ENCODE measurements around the gene CD59.
A peak's percentile ranks its signal among the peaks of the same experiment; 100 is the strongest.

CD59 gene

DNA sequence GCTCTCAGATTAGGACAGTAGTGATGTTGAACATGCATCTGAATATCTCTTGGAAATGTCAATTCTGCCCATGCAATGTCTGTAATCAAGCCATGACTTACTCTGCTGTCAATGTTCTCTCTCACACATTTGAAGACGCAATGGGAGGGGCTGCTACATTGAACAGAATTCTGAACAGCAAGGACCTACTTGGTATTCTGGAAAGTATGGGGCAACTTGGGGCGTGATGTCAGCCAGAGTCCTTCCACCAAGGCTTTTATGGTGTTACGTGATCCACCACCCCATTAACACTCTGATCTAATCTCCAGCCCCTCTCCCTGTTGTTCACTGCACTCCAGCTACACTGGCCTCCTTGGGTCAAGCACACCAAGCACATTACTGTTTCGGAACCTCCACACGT, 7.1 kb upstream of the CD59 start:
- no peaks in the 10 kb centered on the region for H3K9me3 ChIP-seq (ENCODE audit: insufficient read depth, low read length)
- H3K9ac ChIP-seq (ENCODE audit: low read length) = no peak overlapping the region
- H3K27me3 ChIP-seq (ENCODE audit: low read length) = no peaks in the 10 kb centered on the region
- TF ChIP-seq EZH2phosphoT487 (conservative IDR thresholded peaks at IDR 0.05; ENCODE audit: low read length) = no peak
- no peaks in the 10 kb centered on the region for H3F3A ChIP-seq (ENCODE audit: insufficient read depth)
- no peak overlapping the region for H2AFZ ChIP-seq (ENCODE audit: low read depth, low read length, severe bottlenecking)
- no peak overlapping the region for H3K27ac ChIP-seq (ENCODE audit: low read depth, low read length)
- H3K4me2 ChIP-seq (ENCODE audit: low read depth, low read length, poor library complexity, severe bottlenecking) = no peak overlapping the region
- H3K79me2 ChIP-seq (ENCODE audit: insufficient read depth, low read length) = no peaks in the 10 kb centered on the region
- no peaks in the 10 kb centered on the region for H3K36me3 ChIP-seq (ENCODE audit: low read length)
- H4K20me1 ChIP-seq (ENCODE audit: low read depth, low read length) = no peaks in the 10 kb centered on the region
- H3K9me2 ChIP-seq (replicated peaks; ENCODE audit: insufficient read depth, low read length) = no peaks in the 10 kb centered on the region
- no peak overlapping the region for H3K4me3 ChIP-seq (ENCODE audit: insufficient read depth, low read length, poor library complexity, severe bottlenecking)

DNA sequence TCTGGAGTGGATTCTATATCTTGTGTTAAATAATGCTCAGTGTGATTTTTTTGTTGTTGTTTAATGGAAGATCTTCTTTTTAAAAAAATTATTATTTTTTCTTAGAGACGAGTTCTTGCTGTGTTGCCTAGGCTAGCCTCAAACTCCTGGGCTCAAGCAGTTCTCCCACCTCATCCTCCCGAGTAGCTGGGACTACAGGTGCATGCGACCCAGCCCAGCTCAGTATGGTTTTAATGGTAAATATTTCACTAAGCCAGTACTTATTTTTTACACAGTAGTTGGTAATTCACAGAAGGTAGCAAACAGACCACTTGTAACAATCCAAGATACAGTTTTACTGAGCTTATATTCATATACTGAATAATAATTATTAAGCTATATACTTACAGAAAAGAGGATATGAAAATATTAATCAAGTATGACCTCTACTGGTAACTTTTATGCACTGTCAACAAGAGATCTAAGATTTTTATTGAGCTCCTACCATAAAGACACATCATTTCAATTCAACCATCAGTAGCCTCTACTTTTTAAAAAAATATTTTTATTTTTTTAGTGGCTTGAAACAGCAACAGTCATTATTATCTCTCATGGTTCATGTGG, 6.1 kb upstream of the CD59 start:
- Histone ChIP-seq H3K9me3 (ENCODE audit: insufficient read depth, low read length) (no peaks in the 10 kb centered on the region), H2AFZ (ENCODE audit: low read depth, low read length, severe bottlenecking) (no peak overlapping the region), H3K27ac (ENCODE audit: low read depth, low read length) (no peak overlapping the region), H3F3A (ENCODE audit: insufficient read depth) (no peaks in the 10 kb centered on the region), H3K4me2 (ENCODE audit: low read depth, low read length, poor library complexity, severe bottlenecking) (no peak overlapping the region), H3K4me3 (ENCODE audit: insufficient read depth, low read length, poor library complexity, severe bottlenecking) (no peak overlapping the region), H3K36me3 (ENCODE audit: low read length) (no peaks in the 10 kb centered on the region), H3K9me2 (replicated peaks; ENCODE audit: insufficient read depth, low read length) (no peaks in the 10 kb centered on the region), H4K20me1 (ENCODE audit: low read depth, low read length) (no peaks in the 10 kb centered on the region), H3K9ac (ENCODE audit: low read length) (no peak overlapping the region), H3K79me2 (ENCODE audit: insufficient read depth, low read length) (no peaks in the 10 kb centered on the region), H3K27me3 (ENCODE audit: low read length) (no peaks in the 10 kb centered on the region)
- TF ChIP-seq, protein P1, sequence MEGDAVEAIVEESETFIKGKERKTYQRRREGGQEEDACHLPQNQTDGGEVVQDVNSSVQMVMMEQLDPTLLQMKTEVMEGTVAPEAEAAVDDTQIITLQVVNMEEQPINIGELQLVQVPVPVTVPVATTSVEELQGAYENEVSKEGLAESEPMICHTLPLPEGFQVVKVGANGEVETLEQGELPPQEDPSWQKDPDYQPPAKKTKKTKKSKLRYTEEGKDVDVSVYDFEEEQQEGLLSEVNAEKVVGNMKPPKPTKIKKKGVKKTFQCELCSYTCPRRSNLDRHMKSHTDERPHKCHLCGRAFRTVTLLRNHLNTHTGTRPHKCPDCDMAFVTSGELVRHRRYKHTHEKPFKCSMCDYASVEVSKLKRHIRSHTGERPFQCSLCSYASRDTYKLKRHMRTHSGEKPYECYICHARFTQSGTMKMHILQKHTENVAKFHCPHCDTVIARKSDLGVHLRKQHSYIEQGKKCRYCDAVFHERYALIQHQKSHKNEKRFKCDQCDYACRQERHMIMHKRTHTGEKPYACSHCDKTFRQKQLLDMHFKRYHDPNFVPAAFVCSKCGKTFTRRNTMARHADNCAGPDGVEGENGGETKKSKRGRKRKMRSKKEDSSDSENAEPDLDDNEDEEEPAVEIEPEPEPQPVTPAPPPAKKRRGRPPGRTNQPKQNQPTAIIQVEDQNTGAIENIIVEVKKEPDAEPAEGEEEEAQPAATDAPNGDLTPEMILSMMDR (IDR thresholded peaks at IDR 0.05; ENCODE audit: insufficient read depth, low read length, poor library complexity, severe bottlenecking) = peak; percentile 19
- TF ChIP-seq EZH2phosphoT487 (conservative IDR thresholded peaks at IDR 0.05; ENCODE audit: low read length) = no peak

DNA sequence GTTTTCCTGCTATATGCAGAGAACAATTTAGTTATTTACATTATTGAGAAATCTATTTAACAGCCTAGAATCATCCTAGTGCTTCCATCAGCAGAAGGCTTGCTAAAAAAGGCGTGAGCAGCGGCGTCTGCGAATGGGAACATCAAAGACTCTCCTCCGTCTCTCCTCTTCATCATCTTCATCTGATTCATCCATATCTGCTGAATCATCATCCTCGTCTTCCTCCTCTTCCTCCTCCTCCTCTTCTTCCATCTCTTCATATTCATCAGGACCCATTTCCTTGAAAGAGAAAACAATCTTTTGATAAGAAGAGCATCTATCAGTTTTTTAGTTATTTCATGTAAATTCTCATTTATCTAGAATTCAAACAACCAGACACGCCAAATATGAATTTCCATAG, 5.6 kb upstream of the CD59 start:
- no peaks in the 10 kb centered on the region for H4K20me1 ChIP-seq (ENCODE audit: low read depth, low read length)
- H3K27ac ChIP-seq (ENCODE audit: low read depth, low read length) = no peak overlapping the region

GRCh38 chr11:33737362-33737821, 1.2 kb upstream of the CD59 start:
- H2AFZ ChIP-seq (ENCODE audit: low read depth, low read length, severe bottlenecking) = no peak overlapping the region
- H3K79me2 ChIP-seq (ENCODE audit: insufficient read depth, low read length) = no peaks in the 10 kb centered on the region
- H4K20me1 ChIP-seq (ENCODE audit: low read depth, low read length) = no peaks in the 10 kb centered on the region
- H3K27me3 ChIP-seq (ENCODE audit: low read length) = no peaks in the 10 kb centered on the region
- H3F3A ChIP-seq (ENCODE audit: insufficient read depth) = peaks cover 3% of the 10 kb centered on the region; the same call in 1 of the 2 replicates
- no peak overlapping the region for H3K4me3 ChIP-seq (ENCODE audit: insufficient read depth, low read length, poor library complexity, severe bottlenecking)
- no peaks in the 10 kb centered on the region for H3K9me2 ChIP-seq (replicated peaks; ENCODE audit: insufficient read depth, low read length)
- no peak overlapping the region for H3K9ac ChIP-seq (ENCODE audit: low read length)
- H3K27ac ChIP-seq (ENCODE audit: low read depth, low read length) = no peak overlapping the region
- H3K4me2 ChIP-seq (ENCODE audit: low read depth, low read length, poor library complexity, severe bottlenecking) = no peak overlapping the region
- no peaks in the 10 kb centered on the region for H3K36me3 ChIP-seq (ENCODE audit: low read length)
- no peaks in the 10 kb centered on the region for H3K9me3 ChIP-seq (ENCODE audit: insufficient read depth, low read length)
- TF ChIP-seq, protein P1 (IDR thresholded peaks at IDR 0.05; ENCODE audit: insufficient read depth, low read length, poor library complexity, severe bottlenecking) = no peak
- no peak for TF ChIP-seq EZH2phosphoT487 (conservative IDR thresholded peaks at IDR 0.05; ENCODE audit: low read length)

More for the DNA sequence above, 5.6 kb upstream of the CD59 start:
- no peak overlapping the region for H3K4me3 ChIP-seq (ENCODE audit: insufficient read depth, low read length, poor library complexity, severe bottlenecking)
- H2AFZ ChIP-seq (ENCODE audit: low read depth, low read length, severe bottlenecking) = no peak overlapping the region
- TF ChIP-seq EZH2phosphoT487 (conservative IDR thresholded peaks at IDR 0.05; ENCODE audit: low read length) = no peak
- TF ChIP-seq, protein P1 (IDR thresholded peaks at IDR 0.05; ENCODE audit: insufficient read depth, low read length, poor library complexity, severe bottlenecking) = no peak
- no peak overlapping the region for H3K4me2 ChIP-seq (ENCODE audit: low read depth, low read length, poor library complexity, severe bottlenecking)
- H3K36me3 ChIP-seq (ENCODE audit: low read length) = no peaks in the 10 kb centered on the region
- peaks cover 2% of the 10 kb centered on the region; the same call in 1 of the 2 replicates for H3F3A ChIP-seq (ENCODE audit: insufficient read depth)
- H3K27me3 ChIP-seq (ENCODE audit: low read length) = no peaks in the 10 kb centered on the region
- H3K9me2 ChIP-seq (replicated peaks; ENCODE audit: insufficient read depth, low read length) = no peaks in the 10 kb centered on the region
- H3K79me2 ChIP-seq (ENCODE audit: insufficient read depth, low read length) = no peaks in the 10 kb centered on the region
- no peaks in the 10 kb centered on the region for H3K9me3 ChIP-seq (ENCODE audit: insufficient read depth, low read length)
- H3K9ac ChIP-seq (ENCODE audit: low read length) = no peak overlapping the region
